Anterior cingulate cortex (tissue), 58 donors: ENCODE results near the gene PAAF1.
"Not testable (repeated sequence)": the region's sequence is repeated elsewhere in the genome, so short reads cannot be mapped to it uniquely, and the experiment has no call there.

Source experiments
- DNase-seq, 58 donors: peaks; one replicate each; lab custom pipeline; 2025; lab: John Stamatoyannopoulos, UW

Gene PAAF1

GRCh38 chr11:73880449-73880848 is 3.6 kb downstream of the PAAF1 start:
- not testable (repeated sequence) for DNase-seq

DNA sequence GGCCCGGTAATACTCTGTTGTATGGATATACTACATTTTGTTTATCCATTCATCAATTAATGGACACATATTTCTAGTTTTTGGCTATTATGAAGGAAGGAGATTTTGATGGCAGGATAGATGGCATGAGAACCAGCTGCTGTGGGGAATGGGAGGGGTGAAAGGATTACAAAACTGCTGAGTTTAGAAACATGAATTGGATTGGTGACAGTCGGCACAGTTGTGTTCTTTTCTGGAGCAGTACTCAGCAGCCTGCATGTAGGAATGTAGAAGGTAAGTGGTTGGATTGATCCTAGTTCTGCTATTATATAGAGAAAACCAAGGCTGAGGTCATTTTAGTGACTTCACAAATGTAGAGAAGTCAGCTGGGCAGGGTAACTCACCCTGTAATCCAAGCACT is 7.1 kb downstream of the PAAF1 start:
- DNase-seq, result no peak

- DNase-seq, result no peak
Measured at GRCh38 chr11:73888244-73888643, 11.4 kb downstream of the PAAF1 start.

GRCh38 chr11:73889019-73889418 is 12.2 kb downstream of the PAAF1 start:
- no peak for DNase-seq

GRCh38 chr11:73889536-73889935 is 12.7 kb downstream of the PAAF1 start:
- peak in 2 of 58 donors; percentile 1 to 13 for DNase-seq

DNA sequence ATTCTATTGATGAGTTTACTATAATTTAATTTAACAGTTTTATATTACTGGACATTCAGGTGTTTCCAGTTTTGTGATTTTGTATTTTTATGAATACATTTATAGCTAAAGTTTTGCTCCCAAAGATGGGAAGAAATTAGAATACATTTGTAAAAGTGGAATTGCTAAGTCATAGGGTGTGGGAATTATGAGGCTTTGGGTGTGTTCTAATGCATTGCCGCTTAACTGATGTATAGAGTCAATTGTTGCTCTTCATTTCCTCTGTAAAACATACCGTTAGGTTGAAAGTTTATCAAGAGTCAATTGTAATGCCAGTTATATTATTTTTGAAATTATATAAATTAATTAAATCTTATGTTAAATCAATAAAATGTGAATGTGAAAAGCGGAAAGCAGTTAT is 16.2 kb downstream of the PAAF1 start:
- no peak for DNase-seq

GRCh38 chr11:73894725-73895335 is 18.0 kb downstream of the PAAF1 start:
- no peak for DNase-seq

DNA sequence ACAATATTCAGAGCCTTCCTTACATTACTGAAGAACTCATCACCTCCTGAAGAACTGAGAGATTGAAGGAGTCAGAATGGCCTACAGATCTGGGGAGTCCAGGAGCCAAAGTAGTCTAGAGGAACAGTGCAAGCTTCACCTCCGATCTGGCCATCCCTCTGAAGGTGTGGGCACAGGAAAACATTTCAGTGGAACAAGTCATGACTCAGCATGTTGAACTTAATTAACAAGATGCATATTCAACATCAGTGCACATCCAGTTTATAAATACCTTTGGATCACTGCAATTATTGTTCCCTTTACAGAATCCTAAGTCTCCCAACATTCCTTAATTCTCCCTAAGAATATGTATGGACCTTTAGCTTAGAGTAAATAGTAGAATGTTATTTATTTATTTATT is 25.5 kb downstream of the PAAF1 start:
- DNase-seq, result no peak

DNA sequence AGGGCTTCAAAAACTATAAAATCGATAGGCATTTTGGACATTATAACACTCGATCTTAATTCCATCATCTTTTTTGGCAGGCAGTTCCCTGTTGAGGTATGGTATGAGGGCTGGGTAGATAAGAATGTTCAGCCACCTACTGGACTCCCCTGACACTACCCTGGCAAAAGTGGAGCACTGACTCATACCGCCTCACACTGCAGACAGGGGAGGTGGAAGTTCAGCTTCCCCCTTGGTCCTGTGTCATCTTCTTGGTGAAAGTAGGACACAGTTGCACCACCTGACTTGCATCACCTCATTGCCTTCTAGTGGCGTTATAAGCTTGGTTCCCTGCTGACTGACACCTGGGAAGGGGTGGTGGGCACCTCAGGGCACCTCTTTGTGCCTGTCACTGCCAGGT is 30.4 kb downstream of the PAAF1 start:
- DNase-seq, result no peak

DNA sequence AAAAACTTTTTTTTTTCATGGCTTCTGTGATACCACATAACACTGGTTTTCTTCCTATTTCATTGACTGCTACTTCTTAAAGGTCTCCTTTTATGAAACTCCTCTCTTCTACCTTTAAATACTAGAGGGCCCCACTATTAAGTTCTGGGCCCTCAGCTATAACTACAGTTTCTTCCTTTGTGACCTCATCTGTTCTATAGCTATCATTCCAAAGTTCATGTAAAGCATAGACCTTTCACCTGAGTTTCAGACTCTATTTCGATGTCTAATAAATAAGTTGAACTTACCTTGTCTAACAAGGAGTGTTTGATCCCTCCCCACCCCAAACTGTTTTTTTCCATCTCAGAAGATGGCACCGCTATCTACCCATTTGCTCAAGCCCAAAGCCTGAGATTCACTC is 35.2 kb downstream of the PAAF1 start:
- no peak for DNase-seq

DNA sequence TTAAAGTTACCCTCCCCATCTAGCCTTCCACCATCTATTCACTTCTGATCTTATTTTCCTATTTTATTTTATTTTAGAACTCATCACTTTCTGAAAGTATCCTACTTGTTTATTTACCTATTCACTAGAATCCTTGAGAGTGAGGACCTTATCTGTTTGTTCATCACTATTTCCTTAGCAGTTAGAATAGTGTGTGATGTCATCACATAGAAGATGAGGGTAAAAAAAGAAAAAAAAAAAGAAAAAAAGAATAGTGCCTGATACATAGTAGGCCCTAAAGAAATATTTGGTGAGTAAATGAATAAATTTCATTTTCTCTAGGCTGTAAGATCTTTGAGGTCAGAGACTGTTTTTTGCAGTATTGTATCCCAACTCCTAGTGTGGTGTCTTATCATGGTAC is 36.7 kb downstream of the PAAF1 start:
- DNase-seq, result no peak

DNA sequence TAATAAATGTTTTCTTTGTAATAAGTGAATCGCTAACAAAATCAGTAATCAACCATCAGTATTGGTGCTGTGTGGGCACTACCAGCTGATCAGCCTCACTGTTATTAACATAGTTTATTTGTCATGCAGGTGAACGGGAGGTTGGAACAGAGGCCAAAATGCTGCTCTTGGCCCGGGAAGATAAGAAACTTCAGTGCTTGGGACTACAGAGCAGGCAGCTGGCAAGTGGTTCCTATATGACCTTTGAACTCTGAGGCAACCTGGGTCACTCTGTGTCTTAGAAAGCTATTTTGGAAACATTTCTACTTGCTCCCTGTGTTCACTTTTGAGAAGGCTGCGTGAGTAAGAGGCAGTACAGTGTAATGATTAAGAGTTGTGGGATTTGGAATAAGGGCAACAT is 37.5 kb downstream of the PAAF1 start:
- no peak for DNase-seq

DNA sequence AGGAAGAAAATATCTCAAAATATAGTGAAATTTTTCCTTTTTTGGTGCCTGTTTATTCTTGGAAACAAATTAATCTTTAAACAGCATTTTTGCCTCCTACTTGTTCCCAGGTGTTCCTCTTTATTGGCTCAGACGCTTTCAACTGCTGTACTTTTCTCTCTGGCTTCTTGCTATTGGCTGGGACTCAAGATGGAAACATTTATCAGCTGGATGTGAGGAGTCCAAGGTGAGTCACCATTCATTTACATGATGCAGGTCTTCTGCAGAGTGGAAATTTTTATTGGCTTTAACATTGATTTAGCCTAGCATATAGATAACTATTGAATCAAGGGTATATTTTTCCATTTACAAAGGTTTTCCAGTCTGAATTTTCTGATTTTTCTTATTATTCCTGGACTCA is 39.6 kb downstream of the PAAF1 start:
- DNase-seq, result no peak

GRCh38 chr11:73921180-73921579 is 44.4 kb downstream of the PAAF1 start:
- no peak for DNase-seq

DNA sequence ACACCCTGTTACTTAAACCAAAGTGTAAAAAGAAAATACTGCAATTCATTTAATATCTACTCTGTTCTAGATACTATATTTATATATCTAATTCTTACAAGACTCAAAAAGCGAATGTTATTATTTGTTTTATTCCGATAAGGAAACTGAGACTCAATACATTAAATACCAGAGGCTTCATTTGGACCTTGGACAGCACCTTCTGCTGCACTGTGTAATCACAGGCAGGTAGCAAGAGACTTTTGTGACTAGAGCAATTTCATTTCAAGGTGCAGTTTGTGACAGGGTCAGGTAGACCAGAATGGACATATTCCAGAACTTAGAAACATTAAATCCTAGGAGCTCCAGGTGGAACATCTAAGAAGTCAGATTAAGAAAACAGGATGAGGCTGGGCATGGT is 52.6 kb downstream of the PAAF1 start:
- no peak for DNase-seq

GRCh38 chr11:73931039-73931645 is 54.3 kb downstream of the PAAF1 start:
- peak in 29 of 58 donors; percentile 0 to 72 (median 20) for DNase-seq

GRCh38 chr11:73931951-73932350 is 55.2 kb downstream of the PAAF1 start:
- no peak for DNase-seq

GRCh38 chr11:73932781-73933180 is 56.0 kb downstream of the PAAF1 start:
- DNase-seq, result no peak

DNA sequence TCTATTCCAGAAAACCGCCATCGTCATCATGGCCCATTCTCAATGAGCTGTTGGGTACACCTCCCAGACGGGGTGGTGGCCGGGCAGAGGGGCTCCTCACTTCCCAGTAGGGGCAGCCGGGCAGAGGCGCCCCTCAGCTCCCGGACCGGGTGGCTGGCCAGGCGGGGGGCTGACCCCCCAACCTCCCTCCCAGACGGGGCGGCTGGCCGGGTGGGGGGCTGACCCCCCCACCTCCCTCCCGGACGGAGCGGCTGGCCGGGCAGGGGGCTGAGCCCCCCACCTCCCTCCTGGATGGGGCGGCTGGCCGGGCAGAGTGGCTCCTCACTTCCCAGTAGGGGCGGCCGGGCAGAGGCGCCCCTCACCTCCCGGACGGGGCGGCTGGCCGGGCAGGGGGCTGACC is 59.2 kb downstream of the PAAF1 start:
- DNase-seq, result not testable (repeated sequence)

GRCh38 chr11:73939096-73939495 is 62.3 kb downstream of the PAAF1 start:
- DNase-seq, result no peak

GRCh38 chr11:73940801-73941570 is 64.2 kb downstream of the PAAF1 start:
- DNase-seq, result no peak

DNA sequence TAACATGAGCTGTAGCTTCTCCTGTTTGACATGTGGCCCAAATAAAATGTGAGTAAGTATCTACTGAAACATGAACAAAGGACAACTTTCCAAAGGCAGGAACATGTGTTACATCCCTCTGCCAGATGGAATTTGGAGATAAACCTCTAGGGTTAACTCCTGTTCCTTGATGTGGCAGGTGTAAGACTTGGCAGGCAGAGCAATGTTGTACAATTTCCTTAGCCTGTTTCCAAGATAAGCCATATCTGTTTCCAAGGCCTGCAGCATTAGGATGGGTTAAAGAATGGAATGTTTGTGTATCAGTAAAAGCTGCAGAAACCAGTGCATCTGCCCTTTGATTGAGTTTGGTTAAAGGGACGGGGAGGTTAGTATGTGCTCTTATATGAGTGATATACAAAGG is 65.2 kb downstream of the PAAF1 start:
- no peak for DNase-seq
